IPS-18c (cell line): ENCODE results near the gene RPA3.

ENCODE experiments used
- H3K4me3 ChIP-seq: 2 replicates; pipeline ENCODE4 v1.7.0; 2013; ENCODE audit warnings: low read depth, mild to moderate bottlenecking, low read length, moderate library complexity; ENCODE audit not compliant: insufficient read depth
- H3K9me3 ChIP-seq: one replicate; pipeline ENCODE4 v1.6.1; 2013; ENCODE audit warnings: mild to moderate bottlenecking, low read length, moderate library complexity; ENCODE audit not compliant: control insufficient read depth, insufficient read depth

RPA3 gene

DNA sequence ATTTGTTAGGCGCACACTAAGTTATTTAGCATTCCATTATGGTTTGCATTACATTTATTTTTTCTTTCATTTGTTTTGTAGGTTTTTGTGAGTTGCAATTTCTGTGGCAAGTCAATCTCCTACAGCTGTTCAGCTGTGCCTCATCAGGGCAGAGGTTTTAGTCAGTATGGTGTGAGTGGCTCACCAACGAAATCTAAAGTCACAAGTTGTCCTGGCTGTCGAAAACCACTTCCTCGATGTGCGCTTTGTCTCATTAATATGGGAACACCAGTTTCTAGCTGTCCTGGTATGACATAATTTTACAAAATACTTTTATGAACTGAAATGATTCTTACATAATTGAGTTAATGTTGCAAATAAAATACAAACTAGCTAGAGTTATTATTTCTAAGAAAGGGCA, 122.2 kb downstream of the RPA3 start:
- no peaks in the 10 kb centered on the region for H3K9me3 ChIP-seq

DNA sequence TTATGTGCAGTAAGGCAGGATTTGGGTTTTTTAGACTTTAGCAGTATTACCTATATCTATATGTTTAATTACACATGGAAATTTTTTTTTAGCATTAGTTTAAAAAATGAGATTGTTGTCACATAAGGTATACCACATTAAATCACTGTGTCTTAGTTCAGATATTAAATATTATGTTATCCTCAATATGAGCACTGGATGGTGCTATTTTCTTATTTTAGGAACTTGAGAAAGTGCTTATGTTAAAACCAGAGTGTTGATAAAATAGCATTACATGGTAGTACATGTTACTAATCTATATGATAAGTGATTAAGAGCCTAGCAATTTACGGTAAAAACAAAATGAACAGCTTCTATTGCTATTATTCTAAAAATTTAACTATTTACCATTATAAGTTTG, 123.0 kb downstream of the RPA3 start:
- H3K9me3 ChIP-seq = no peaks in the 10 kb centered on the region
- no peak overlapping the region for H3K4me3 ChIP-seq

More for the DNA sequence above, 122.2 kb downstream of the RPA3 start:
- H3K4me3 ChIP-seq = no peak overlapping the region
